ENCODE data around the gene PCDHB16.

Gene PCDHB16

DNA sequence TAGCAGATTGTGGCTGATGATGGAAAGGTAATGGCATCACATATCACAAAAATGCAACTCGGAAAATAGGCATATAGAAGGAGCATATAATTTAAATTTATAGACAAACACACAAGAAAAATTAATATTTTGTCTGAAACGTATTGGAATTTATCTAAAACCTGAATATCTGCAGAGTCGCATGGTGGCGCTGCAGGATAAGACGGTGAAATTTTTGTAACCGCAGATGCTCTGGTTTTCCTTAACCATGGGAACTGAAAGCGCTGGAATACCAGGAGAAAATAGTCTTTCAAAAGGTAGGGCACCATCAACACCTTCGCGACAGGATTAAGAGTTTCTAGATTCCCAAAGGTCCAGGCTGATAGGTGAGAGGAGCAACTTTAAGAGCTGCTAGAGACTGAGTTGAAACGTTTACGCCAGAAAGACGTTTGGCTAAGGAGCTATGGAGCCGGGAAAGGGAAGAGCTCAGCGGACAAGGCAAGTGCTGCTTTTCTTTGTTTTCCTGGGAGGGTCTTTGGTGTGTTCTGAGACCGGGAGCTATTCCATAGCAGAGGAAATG, 52.0 kb downstream of the PCDHB16 start:
- no peak for DNase-seq
